GM23338 (cell line): ENCODE measurements around the gene PRM1.

ENCODE experiments used
- CTCF ChIP-seq, 2 experiments: fragments of 200-600 bp in 1 of 2; sonication (generic) in 1 of 2; conservative IDR thresholded peaks; 2 replicates each; pipeline versions ENCODE4 v1.5.1 to v1.6.1; 2016 to 2017; ENCODE audit warnings: antibody characterized with exemption in 2 of 2, low read depth in 2 of 2, mild to moderate bottlenecking in 2 of 2, moderate library complexity in 1 of 2
- EZH2 ChIP-seq: fragments of 200-600 bp; sonication (generic); IDR thresholded peaks from one replicate; pipeline ENCODE4 v1.8.0; 2017; ENCODE audit warnings: antibody characterized with exemption, mild to moderate bottlenecking, low read depth; ENCODE audit not compliant: unreplicated experiment
- NANOG ChIP-seq: IDR thresholded peaks from 2 replicates; pipeline ENCODE4 v1.6.1; 2016; ENCODE audit warnings: antibody characterized with exemption, borderline replicate concordance
- POLR2AphosphoS5 ChIP-seq: IDR thresholded peaks from 2 replicates; pipeline ENCODE4 v1.6.1; 2016; ENCODE audit warnings: antibody characterized with exemption, low read depth
- REST ChIP-seq: IDR thresholded peaks from one replicate; pipeline ENCODE4 v1.6.1; 2018; ENCODE audit warnings: antibody characterized with exemption; ENCODE audit not compliant: unreplicated experiment

GRCh38 chr16:11299865-11300559, 18.9 kb upstream of the PRM1 start:
- TF ChIP-seq EZH2 (no peak), CTCF (conservative IDR thresholded peaks at IDR 0.05; ENCODE audit: low read depth in 2 of 2) (no peak), REST (no peak), POLR2AphosphoS5 (no peak), NANOG (no peak)
